GM12864 (cell line): ENCODE measurements around the gene EFEMP2.
A peak's percentile ranks its signal among the peaks of the same experiment; 100 is the strongest.

ENCODE experiments used
- DNase-seq: peaks from one replicate; pipeline ENCODE4 v3.0.0-alpha.2; 2011; ENCODE audit warnings: low read depth
- H3K4me3 ChIP-seq: 2 replicates; pipeline ENCODE4 v1.5.1; 2011; ENCODE audit warnings: mild to moderate bottlenecking, low read depth, low read length, control low read depth
- CTCF ChIP-seq: IDR thresholded peaks from 2 replicates; pipeline ENCODE4 v1.5.1; 2011; ENCODE audit warnings: low read depth, mild to moderate bottlenecking, moderate library complexity, low read length, control low read depth, inconsistent platforms; ENCODE audit errors: missing control alignments

Gene EFEMP2

DNA sequence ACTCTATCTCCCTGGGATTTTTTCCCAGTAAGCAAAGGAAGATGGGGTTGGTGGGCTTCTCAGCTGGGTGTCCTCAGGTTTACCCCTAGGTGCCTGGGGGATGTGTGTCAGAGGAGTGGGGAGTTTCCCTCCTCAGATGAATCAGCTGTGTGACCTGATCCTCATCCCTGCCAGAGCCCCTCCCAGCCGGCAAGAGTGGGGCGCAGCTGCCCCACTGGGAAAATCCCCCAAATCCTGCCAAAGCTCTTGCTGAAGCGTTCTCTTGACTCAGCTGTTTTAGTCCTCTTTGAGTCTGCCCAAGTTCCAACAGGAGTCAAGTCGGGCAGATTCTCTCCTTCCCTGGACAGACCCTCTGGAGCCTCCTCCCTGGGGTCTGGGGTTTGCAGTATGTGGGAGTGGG, 40.2 kb upstream of the EFEMP2 start:
- no peak for DNase-seq
- TF ChIP-seq CTCF = no peak

DNA sequence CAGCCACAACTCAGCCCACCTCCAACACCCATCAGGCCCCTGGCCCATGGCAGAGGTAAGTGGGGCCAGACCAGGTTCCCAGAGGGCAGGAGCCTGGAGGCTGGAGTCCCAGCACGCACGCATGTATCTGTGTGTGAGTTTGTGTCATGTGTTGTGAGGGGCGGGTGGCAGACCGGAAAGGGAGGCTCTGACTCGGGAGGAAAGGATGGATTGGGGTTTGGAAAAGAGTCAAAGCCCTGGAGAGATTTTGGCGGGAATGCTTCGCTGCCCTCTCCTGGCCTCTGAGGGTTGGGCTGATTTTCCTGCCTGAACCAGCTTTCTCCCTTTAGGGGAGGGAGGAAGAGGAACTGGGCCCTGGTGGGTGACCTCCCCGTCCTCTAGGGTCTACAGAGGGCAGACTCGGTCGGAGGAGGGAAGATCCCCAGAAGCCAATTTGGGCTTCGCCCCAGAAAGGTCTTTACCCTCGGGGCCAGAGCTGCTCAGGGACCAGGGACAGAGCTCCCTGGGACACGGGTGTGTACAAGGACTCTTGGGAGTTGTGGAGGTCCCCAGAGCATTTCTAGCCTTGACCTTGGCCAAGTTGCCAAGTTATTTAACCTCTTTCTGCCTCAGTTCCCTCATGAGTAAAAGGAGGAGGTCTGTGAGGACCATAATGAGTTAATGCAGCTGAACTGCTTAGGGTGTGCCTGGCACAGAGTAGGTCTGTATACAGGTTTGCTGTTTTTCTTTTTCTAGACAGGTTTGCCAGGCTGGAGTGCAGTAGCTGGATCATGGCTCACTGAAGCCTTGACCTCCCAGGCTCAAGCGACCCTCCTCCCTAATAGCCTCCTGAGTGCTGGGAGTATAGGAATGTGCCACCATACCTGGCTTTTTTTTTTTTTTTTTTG, 39.3 kb upstream of the EFEMP2 start:
- peak; percentile 5 for TF ChIP-seq CTCF
- DNase-seq = no peak
- no peak overlapping the region for H3K4me3 ChIP-seq

More for the DNA sequence above, 40.2 kb upstream of the EFEMP2 start:
- no peak overlapping the region for H3K4me3 ChIP-seq

GRCh38 chr11:65907878-65908277, 35.3 kb upstream of the EFEMP2 start:
- no peak for DNase-seq
- H3K4me3 ChIP-seq = no peak overlapping the region
- TF ChIP-seq CTCF = no peak

DNA sequence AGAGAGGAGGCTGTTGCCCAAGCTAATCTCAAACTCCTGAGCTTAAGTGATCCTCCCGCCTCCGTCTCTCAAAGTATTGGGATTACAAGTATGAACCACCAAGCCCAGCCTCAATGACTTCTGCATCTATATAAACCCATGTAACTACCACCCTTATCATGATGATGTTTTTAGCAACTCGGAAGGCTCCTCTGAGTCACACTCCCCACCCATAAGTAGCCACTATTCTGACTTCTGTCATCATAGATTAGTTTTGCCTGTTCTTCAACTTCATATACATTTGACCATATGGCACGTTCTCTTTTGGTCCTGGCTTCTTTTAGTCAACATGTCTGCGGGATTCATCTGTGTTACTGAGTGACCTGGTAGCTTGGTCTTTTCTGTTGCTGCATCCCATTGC, 34.0 kb upstream of the EFEMP2 start:
- no peak for TF ChIP-seq CTCF

DNA sequence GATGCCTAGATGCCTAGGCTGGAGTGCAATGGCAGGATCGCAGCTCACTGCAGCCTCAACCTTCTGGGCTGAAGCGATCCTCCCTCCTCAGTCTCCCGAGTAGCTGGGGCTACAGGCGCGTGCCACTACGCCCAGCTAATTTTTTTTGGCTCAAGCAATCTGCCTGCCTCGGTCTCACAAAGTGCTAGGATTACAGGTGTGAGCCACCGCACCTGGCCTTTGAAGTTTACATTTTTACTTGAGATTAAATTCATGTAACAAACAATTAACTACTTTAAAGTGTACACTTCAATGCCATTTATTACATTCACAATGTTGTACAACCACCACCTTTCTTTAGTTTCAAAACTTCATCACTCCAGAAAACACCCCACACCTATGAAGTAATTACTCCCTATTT, 31.1 kb upstream of the EFEMP2 start:
- DNase-seq = no peak
- TF ChIP-seq CTCF = no peak

More for the DNA sequence above, 34.0 kb upstream of the EFEMP2 start:
- H3K4me3 ChIP-seq = no peak overlapping the region
- no peak for DNase-seq

GRCh38 chr11:65903068-65903481, 30.5 kb upstream of the EFEMP2 start:
- no peak overlapping the region for H3K4me3 ChIP-seq

More for the DNA sequence above, 31.1 kb upstream of the EFEMP2 start:
- H3K4me3 ChIP-seq = no peak overlapping the region

More at GRCh38 chr11:65903068-65903481, 30.5 kb upstream of the EFEMP2 start:
- TF ChIP-seq CTCF = no peak
- DNase-seq = no peak
